GM23338 (cell line): ENCODE results near the gene SART1. TPM values are rescaled to one million over a fixed set of nuclear protein-coding genes. Genes with fewer than 3 reads are reported as not detected.
A peak's percentile ranks its signal among the peaks of the same experiment; 100 is the strongest.

Source experiments
- ATAC-seq: fragments of 200-7000 bp; cut with Tn5 transposase; 3 replicates; pipeline ENCODE4 v1.9.1; 2020
- DNase-seq: peaks from one replicate; pipeline ENCODE4 v3.0.0-alpha.2; 2015; ENCODE audit warnings: low spot score
- H2AFZ ChIP-seq: fragments of 200-600 bp; sonication (generic); 2 replicates; pipeline ENCODE4 v1.8.0; 2016; ENCODE audit warnings: antibody characterized with exemption, mild to moderate bottlenecking, moderate library complexity
- H3F3A ChIP-seq: fragments of 200-600 bp; sonication (generic); replicated peaks from 2 replicates; pipeline ENCODE4 v1.8.0; 2017; ENCODE audit warnings: antibody characterized with exemption, mixed run types, low read depth
- H3K27ac ChIP-seq: fragments of 200-600 bp; sonication (generic); 2 replicates; pipeline ENCODE4 v1.6.1; 2016; ENCODE audit warnings: low read depth
- H3K27me3 ChIP-seq: fragments of 200-600 bp; sonication (generic); 2 replicates; pipeline ENCODE4 v1.8.0; 2016; ENCODE audit warnings: mild to moderate bottlenecking, mixed run types, moderate library complexity; ENCODE audit not compliant: insufficient read depth
- H3K36me3 ChIP-seq: fragments of 200-600 bp; sonication (generic); 2 replicates; pipeline ENCODE4 v1.8.0; 2016; ENCODE audit warnings: mild to moderate bottlenecking; ENCODE audit not compliant: insufficient read depth
- H3K4me1 ChIP-seq: fragments of 200-600 bp; sonication (generic); 2 replicates; pipeline ENCODE4 v1.8.0; 2016; ENCODE audit warnings: mild to moderate bottlenecking, moderate library complexity; ENCODE audit not compliant: insufficient read depth
- H3K4me2 ChIP-seq: fragments of 200-600 bp; sonication (generic); 2 replicates; pipeline ENCODE4 v1.7.1; 2017; ENCODE audit warnings: mixed run types
- H3K4me3 ChIP-seq: fragments of 200-600 bp; sonication (generic); 2 replicates; pipeline ENCODE4 v1.6.1; 2016; ENCODE audit warnings: mixed run types
- H3K79me2 ChIP-seq: fragments of 200-600 bp; sonication (generic); replicated peaks from 2 replicates; pipeline ENCODE4 v1.8.0; 2017; ENCODE audit warnings: mild to moderate bottlenecking; ENCODE audit not compliant: insufficient read depth
- H3K9me2 ChIP-seq: fragments of 200-600 bp; sonication (generic); 2 replicates; pipeline ENCODE4 v1.8.0; 2017; ENCODE audit not compliant: insufficient read depth
- H4K20me1 ChIP-seq: fragments of 200-600 bp; sonication (generic); replicated peaks from 2 replicates; pipeline ENCODE4 v1.8.0; 2017; ENCODE audit warnings: mild to moderate bottlenecking; ENCODE audit not compliant: insufficient read depth
- H3K27ac Mint-ChIP-seq: 2 replicates; pipeline ENCODE4 v1.8.0; 2020; ENCODE audit warnings: inconsistent platforms, mild to moderate bottlenecking, moderate library complexity, mixed read lengths
- H3K27me3 Mint-ChIP-seq: 3 replicates; pipeline ENCODE4 v1.8.0; 2022; ENCODE audit warnings: low read depth, mild to moderate bottlenecking, moderate library complexity, mixed read lengths, inconsistent platforms; ENCODE audit not compliant: insufficient read depth, poor library complexity
- H3K36me3 Mint-ChIP-seq: 3 replicates; pipeline ENCODE4 v1.8.0; 2021; ENCODE audit warnings: low read depth, mild to moderate bottlenecking, inconsistent platforms, moderate library complexity, mixed read lengths
- H3K4me1 Mint-ChIP-seq: 3 replicates; pipeline ENCODE4 v1.8.0; 2020; ENCODE audit warnings: mild to moderate bottlenecking, inconsistent platforms, mixed read lengths
- H3K4me3 Mint-ChIP-seq: 3 replicates; pipeline ENCODE4 v1.8.0; 2021; ENCODE audit warnings: moderate library complexity, mild to moderate bottlenecking, inconsistent platforms, mixed read lengths
- H3K9me3 Mint-ChIP-seq: 3 replicates; pipeline ENCODE4 v1.8.0; 2020; ENCODE audit warnings: moderate library complexity, mild to moderate bottlenecking, inconsistent platforms, mixed read lengths
- CREB1 ChIP-seq: fragments of 250-450 bp; sonication (Bioruptor Pico); IDR thresholded peaks from 2 replicates; pipeline ENCODE4 v1.5.0; 2020; ENCODE audit warnings: low read depth, mild to moderate bottlenecking, moderate library complexity
- CTCF ChIP-seq, 2 experiments: fragments of 200-600 bp in 1 of 2; sonication (generic) in 1 of 2; conservative IDR thresholded peaks; 2 replicates each; pipeline versions ENCODE4 v1.5.1 to v1.6.1; 2016 to 2017; ENCODE audit warnings: antibody characterized with exemption in 2 of 2, low read depth in 2 of 2, mild to moderate bottlenecking in 2 of 2, moderate library complexity in 1 of 2
- ETS1 ChIP-seq: IDR thresholded peaks from 2 replicates; pipeline ENCODE4 v1.6.1; 2016; ENCODE audit warnings: antibody characterized with exemption
- EZH2 ChIP-seq: fragments of 200-600 bp; sonication (generic); IDR thresholded peaks from one replicate; pipeline ENCODE4 v1.8.0; 2017; ENCODE audit warnings: antibody characterized with exemption, mild to moderate bottlenecking, low read depth; ENCODE audit not compliant: unreplicated experiment
- EZH2phosphoT487 ChIP-seq: fragments of 200-600 bp; sonication (generic); IDR thresholded peaks from one replicate; pipeline ENCODE4 v1.8.1; 2018; ENCODE audit warnings: antibody characterized with exemption; ENCODE audit not compliant: unreplicated experiment
- JUNB ChIP-seq: IDR thresholded peaks from one replicate; pipeline ENCODE4 v1.6.1; 2016; ENCODE audit warnings: antibody characterized with exemption; ENCODE audit not compliant: unreplicated experiment
- NANOG ChIP-seq: IDR thresholded peaks from 2 replicates; pipeline ENCODE4 v1.6.1; 2016; ENCODE audit warnings: antibody characterized with exemption, borderline replicate concordance
- POLR2AphosphoS5 ChIP-seq: IDR thresholded peaks from 2 replicates; pipeline ENCODE4 v1.6.1; 2016; ENCODE audit warnings: antibody characterized with exemption, low read depth
- REST ChIP-seq: IDR thresholded peaks from one replicate; pipeline ENCODE4 v1.6.1; 2018; ENCODE audit warnings: antibody characterized with exemption; ENCODE audit not compliant: unreplicated experiment
- STAT1 ChIP-seq: IDR thresholded peaks from one replicate; pipeline ENCODE4 v1.6.1; 2016; ENCODE audit warnings: antibody characterized with exemption; ENCODE audit not compliant: unreplicated experiment
- ZNF114 ChIP-seq: fragments of 250-450 bp; sonication (Bioruptor Pico); IDR thresholded peaks from 2 replicates; pipeline ENCODE4 v1.5.0; 2020; ENCODE audit warnings: mild to moderate bottlenecking, moderate library complexity
- ZNF331 ChIP-seq: fragments of 250-450 bp; sonication (Bioruptor Pico); IDR thresholded peaks from 2 replicates; pipeline ENCODE4 v1.5.0; 2020; ENCODE audit warnings: low read depth, mild to moderate bottlenecking, moderate library complexity
- ZNF462 ChIP-seq: fragments of 250-450 bp; sonication (Bioruptor Pico); IDR thresholded peaks from 2 replicates; pipeline ENCODE4 v1.5.0; 2020; ENCODE audit warnings: mild to moderate bottlenecking, moderate library complexity
- polyA plus RNA-seq: library from polyadenylated mRNA; unstranded; fragments of >200 nt; fragmentation: Nextera tagmentation; extraction: Ambion mirVana; gene quantifications from 2 replicates; pipeline ENCODE4 v1.2.1, GENCODE V29; 2016
- total RNA-seq: library from RNA; depleted of rRNA; stranded (reverse); fragments of >200 nt; shearing (Covaris generic); gene quantifications from 2 replicates; pipeline ENCODE4 v1.2.3, GENCODE V29; 2014

Gene SART1
- total and polyA plus RNA-seq, 2 experiments from 2014 or later, result 43.9 to 91.0 TPM

- Mint-ChIP-seq H3K9me3 (no peaks in the 10 kb centered on the region), H3K36me3 (no peaks in the 10 kb centered on the region), H3K4me3 (no peak overlapping the region), H3K4me1 (peaks cover 3% of the 10 kb centered on the region; the same call in 2 of the 3 replicates), H3K27me3 (peaks cover 2% of the 10 kb centered on the region), H3K27ac (no peak overlapping the region)
- Histone ChIP-seq H3K4me2 (no peak overlapping the region), H3K36me3 (no peaks in the 10 kb centered on the region), H2AFZ (no peak overlapping the region), H3K27ac (no peak overlapping the region), H3F3A (0 out of 2 replicates have a peak, but pooled peaks cover 3% of the 10 kb centered on the region), H3K27me3 (no peaks in the 10 kb centered on the region), H3K4me3 (no peak overlapping the region), H3K79me2 (no peaks in the 10 kb centered on the region), H3K4me1 (no peaks in the 10 kb centered on the region), H4K20me1 (no peaks in the 10 kb centered on the region), H3K9me2 (no peaks in the 10 kb centered on the region)
- TF ChIP-seq REST (no peak), EZH2 (no peak), STAT1 (no peak), CREB1 (no peak), JUNB (no peak), CTCF (conservative IDR thresholded peaks at IDR 0.05; ENCODE audit: low read depth in 2 of 2) (no peak), EZH2phosphoT487 (no peak), POLR2AphosphoS5 (no peak), ZNF114 (no peak), ZNF331 (CRISPR knock-in tag) (no peak), ETS1 (no peak), NANOG (no peak), ZNF462 (CRISPR knock-in tag) (no peak)
- ATAC-seq (0 out of 3 replicates have a peak, but pooled peaks have one; percentile 27), DNase-seq (no peak)
Measured at GRCh38 chr11:65953471-65953870, 8.1 kb upstream of the SART1 start.
